Measurements from ENCODE around the gene AVPR2. TPM values are rescaled to one million over a fixed set of nuclear protein-coding genes. Genes with fewer than 3 reads are reported as not detected.

The AVPR2 gene
- polyA plus RNA-seq, 1 donor from 2014 or later, result not detected

DNA sequence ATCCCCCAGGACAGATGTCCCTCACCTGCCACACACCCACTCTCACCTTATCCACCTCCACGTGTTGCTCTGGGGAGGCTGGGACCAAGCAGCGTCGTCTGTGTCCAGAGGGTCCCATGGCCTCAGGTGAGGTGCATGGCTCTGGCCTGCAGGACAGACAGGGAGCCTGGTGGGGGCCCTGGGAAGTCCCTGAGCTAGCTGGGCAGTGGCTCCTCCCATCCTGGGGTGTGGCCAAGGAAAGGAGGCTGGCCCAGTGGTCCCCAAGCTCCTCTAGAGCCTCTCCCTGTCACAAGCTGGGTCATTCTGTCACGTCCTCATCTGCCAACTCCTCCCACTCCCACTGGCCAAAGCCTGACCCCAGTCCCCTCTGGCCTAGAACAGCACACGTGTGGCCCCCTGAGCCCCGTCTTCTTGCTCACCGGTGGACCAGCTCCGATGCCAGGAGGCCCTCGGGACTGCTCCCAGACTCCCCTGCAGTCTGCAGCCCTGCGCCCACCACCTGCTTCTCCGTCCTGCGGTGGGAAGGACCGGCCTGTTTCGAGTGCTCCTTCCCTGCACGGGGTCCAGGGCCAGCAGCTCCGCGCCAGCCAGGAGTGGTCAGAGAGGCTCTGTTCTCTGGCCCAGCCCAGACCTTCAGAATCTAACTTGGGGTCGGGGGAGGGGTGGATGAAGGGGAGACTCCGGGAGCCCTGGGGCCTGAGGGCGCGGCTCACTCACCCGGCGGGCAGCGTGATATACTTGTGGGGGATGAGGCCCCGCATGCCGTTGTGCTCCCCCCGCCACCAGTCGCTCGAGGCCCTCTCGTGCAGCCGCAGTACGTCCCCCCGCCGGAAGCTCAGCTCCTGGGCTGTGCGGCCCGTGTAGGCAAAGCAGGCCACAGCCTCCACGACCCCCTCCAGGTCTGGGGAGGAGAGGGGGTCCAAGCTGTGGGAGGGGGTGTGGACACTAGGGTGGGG, 4.8 kb downstream of the AVPR2 start:
- Mint-ChIP-seq H3K4me3 (no peak overlapping the region), H3K27me3 (no peaks in the 10 kb centered on the region), H3K27ac (peak overlapping the region in 2 of 3 donors; percentile 28 to 88), H3K36me3 (peaks cover 2% of the 10 kb centered on the region), H3K9me3 (no peaks in the 10 kb centered on the region), H3K4me1 (peaks cover 0 to 5% (median 4%) of the 10 kb centered on the region in 3 donors)

- peaks cover 2% of the 10 kb centered on the region for H3K36me3 Mint-ChIP-seq
- no peaks in the 10 kb centered on the region for H3K27me3 Mint-ChIP-seq
Observed at GRCh38 chrX:153909980-153910360, 5.5 kb downstream of the AVPR2 start.

GRCh38 chrX:153910446-153910845, 6.0 kb downstream of the AVPR2 start:
- Mint-ChIP-seq H3K27me3 (no peaks in the 10 kb centered on the region), H3K9me3 (no peaks in the 10 kb centered on the region), H3K27ac (no peak overlapping the region), H3K4me3 (no peak overlapping the region), H3K4me1 (peaks cover 0 to 2% (median 2%) of the 10 kb centered on the region in 3 donors), H3K36me3 (peaks cover 2% of the 10 kb centered on the region)

More at GRCh38 chrX:153909980-153910360, 5.5 kb downstream of the AVPR2 start:
- peaks cover 0 to 2% (median 2%) of the 10 kb centered on the region in 3 donors for H3K4me1 Mint-ChIP-seq
- no peaks in the 10 kb centered on the region for H3K9me3 Mint-ChIP-seq
- no peak overlapping the region for H3K27ac Mint-ChIP-seq
- H3K4me3 Mint-ChIP-seq, result no peak overlapping the region

GRCh38 chrX:153911798-153912197, 7.3 kb downstream of the AVPR2 start:
- no peak overlapping the region for H3K27ac Mint-ChIP-seq
- peaks cover 2% of the 10 kb centered on the region for H3K36me3 Mint-ChIP-seq
- no peaks in the 10 kb centered on the region for H3K4me1 Mint-ChIP-seq
- peaks cover 2% of the 10 kb centered on the region for H3K27me3 Mint-ChIP-seq
- H3K4me3 Mint-ChIP-seq, result no peak overlapping the region
- H3K9me3 Mint-ChIP-seq, result no peaks in the 10 kb centered on the region

DNA sequence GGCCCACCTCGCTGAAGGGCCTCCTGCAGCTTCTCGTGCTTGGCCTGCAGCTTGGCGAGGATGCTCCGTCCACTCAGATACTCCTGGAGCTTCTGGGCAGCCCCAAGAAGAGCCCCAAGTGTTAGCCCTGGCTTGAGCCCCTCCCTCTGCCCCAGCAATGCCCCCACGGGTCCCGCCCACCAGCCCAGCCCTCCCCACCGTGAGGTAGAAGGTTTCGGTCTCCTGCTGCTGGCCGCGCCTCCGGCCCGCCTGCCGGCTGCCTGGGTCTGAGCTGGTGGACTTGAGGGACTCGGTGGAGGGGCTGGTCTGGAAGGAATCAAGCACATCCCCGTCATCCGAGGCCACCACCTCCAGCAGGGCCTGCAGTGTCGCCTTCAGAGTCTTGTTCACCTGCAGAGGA, 8.7 kb downstream of the AVPR2 start:
- no peak overlapping the region for H3K4me3 Mint-ChIP-seq
- peaks cover 2% of the 10 kb centered on the region for H3K27me3 Mint-ChIP-seq
- H3K9me3 Mint-ChIP-seq, result no peaks in the 10 kb centered on the region
- H3K4me1 Mint-ChIP-seq, result no peaks in the 10 kb centered on the region
- peaks cover 2% of the 10 kb centered on the region for H3K36me3 Mint-ChIP-seq
- H3K27ac Mint-ChIP-seq, result no peak overlapping the region

GRCh38 chrX:153913701-153914100, 9.2 kb downstream of the AVPR2 start:
- Mint-ChIP-seq H3K9me3 (no peaks in the 10 kb centered on the region), H3K36me3 (peaks cover 2% of the 10 kb centered on the region), H3K4me1 (no peaks in the 10 kb centered on the region), H3K27ac (no peak overlapping the region), H3K27me3 (peaks cover 2% of the 10 kb centered on the region), H3K4me3 (no peak overlapping the region)

- Mint-ChIP-seq H3K9me3 (no peaks in the 10 kb centered on the region), H3K4me3 (no peak overlapping the region), H3K36me3 (peaks cover 2% of the 10 kb centered on the region), H3K27ac (no peak overlapping the region), H3K27me3 (peaks cover 4% of the 10 kb centered on the region), H3K4me1 (peaks cover 0 to 4% (median 4%) of the 10 kb centered on the region in 3 donors)
Observed at GRCh38 chrX:153917869-153918268, 13.4 kb downstream of the AVPR2 start.

DNA sequence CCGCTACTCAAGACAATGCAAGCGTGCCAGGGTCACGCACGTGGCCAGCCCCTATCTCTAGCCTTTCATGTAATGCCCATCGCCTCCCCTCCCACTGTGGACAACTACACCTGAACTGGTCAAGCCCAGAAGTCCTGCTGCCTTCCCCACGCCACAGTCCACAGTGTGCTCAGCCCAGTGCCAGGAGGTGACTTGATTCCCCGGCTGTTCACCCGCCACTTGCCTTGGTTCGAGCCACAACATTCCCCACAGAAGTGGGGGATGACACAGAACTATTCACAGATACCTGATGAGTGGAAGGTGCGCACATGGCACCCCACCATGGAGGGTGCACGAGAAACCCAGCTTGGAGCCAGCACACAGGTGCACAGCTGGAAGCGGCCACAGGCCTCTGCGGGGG, 14.8 kb downstream of the AVPR2 start:
- Mint-ChIP-seq H3K4me3 (no peak overlapping the region), H3K27ac (peak overlapping the region in 1 of 3 donors; percentile 23), H3K4me1 (peaks cover 6 to 11% (median 9%) of the 10 kb centered on the region in 3 donors), H3K27me3 (peaks cover 5% of the 10 kb centered on the region), H3K36me3 (peaks cover 2% of the 10 kb centered on the region), H3K9me3 (no peaks in the 10 kb centered on the region)

- Mint-ChIP-seq H3K9me3 (no peaks in the 10 kb centered on the region), H3K27me3 (peaks cover 6% of the 10 kb centered on the region), H3K27ac (no peak overlapping the region), H3K4me3 (no peak overlapping the region), H3K36me3 (peaks cover 2% of the 10 kb centered on the region), H3K4me1 (peaks cover 17 to 23% (median 21%) of the 10 kb centered on the region in 3 donors)
Observed at GRCh38 chrX:153920546-153920945, 16.1 kb downstream of the AVPR2 start.

DNA sequence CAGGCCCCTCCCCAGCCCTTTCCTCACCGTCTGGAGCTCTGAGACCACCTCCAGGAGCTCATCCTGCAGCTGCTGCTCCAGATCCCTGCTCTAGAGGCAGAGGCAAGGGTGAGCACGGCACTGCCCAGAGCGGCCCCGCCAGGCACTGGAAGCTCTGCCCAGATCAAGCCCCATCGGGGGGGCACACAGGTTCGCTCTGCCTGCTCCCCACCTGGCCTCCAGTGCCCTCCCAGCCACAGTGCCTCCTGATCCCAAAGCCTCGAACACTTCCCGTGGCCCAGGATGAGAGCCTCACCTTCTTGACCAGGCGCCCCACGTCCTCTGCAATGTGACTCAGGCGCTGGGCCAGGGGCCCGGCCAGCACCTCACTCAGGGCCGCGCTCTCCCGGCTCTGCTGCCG, 16.6 kb downstream of the AVPR2 start:
- peaks cover 18 to 24% (median 23%) of the 10 kb centered on the region in 3 donors for H3K4me1 Mint-ChIP-seq
- H3K36me3 Mint-ChIP-seq, result peaks cover 2% of the 10 kb centered on the region
- no peaks in the 10 kb centered on the region for H3K9me3 Mint-ChIP-seq
- no peak overlapping the region for H3K4me3 Mint-ChIP-seq
- H3K27me3 Mint-ChIP-seq, result peaks cover 6% of the 10 kb centered on the region
- no peak overlapping the region for H3K27ac Mint-ChIP-seq

GRCh38 chrX:153921511-153922446, 17.3 kb downstream of the AVPR2 start:
- H3K27ac Mint-ChIP-seq, result no peak overlapping the region
- no peaks in the 10 kb centered on the region for H3K9me3 Mint-ChIP-seq
- H3K36me3 Mint-ChIP-seq, result peaks cover 2% of the 10 kb centered on the region
- peaks cover 4% of the 10 kb centered on the region for H3K27me3 Mint-ChIP-seq
- peak overlapping the region in 2 of 4 donors; percentile 64 to 82 for H3K4me3 Mint-ChIP-seq
- H3K4me1 Mint-ChIP-seq, result peaks cover 20 to 25% (median 23%) of the 10 kb centered on the region in 3 donors

DNA sequence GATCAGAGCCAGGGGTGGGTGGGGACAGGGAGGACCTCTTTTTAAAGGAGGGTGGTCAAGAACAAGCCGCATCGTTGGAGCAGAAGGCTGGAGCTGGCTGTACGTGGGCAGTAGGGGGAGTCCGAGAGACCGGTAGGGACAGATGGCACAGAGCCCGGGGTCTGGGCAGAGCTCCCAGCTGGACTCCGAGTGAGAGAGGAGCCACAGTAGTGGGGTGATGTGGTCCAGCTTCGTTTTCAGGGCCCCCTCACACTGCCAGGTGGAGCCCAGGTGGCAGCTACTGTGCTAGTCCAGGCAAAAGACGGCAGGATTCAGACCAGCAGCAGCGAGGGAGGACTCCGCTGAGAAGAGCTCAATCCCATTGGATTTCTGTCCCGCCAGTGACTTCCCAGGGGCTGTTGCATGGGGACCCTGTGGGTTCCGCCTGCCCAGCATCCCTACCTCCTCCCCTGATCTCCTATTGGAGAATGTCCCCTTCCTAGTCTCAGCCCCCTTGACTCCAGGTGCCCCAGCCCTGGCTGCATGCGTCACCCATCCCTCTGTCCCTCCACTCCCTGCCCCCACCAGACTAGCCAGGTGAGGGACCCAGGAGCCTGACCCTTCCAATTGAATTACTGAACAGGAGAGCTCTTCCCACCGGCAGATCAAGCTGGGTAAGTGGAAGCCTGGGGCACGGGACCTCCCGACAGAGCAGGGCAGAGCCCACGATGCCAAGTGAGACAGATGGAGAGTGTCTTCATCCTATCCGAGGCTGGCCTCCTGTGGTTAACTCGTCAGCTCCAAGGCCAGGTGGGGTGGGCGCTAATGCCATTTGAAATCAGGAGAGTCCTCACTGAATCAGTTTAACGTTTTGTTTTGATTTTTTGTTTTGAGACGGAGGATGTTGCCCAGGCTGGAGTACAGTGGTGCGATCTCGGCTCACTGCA, 18.7 kb downstream of the AVPR2 start:
- H3K4me1 Mint-ChIP-seq, result peaks cover 24 to 29% (median 28%) of the 10 kb centered on the region in 3 donors
- H3K36me3 Mint-ChIP-seq, result peaks cover 2% of the 10 kb centered on the region
- no peaks in the 10 kb centered on the region for H3K9me3 Mint-ChIP-seq
- peak overlapping the region; percentile 97 to 99 (median 98) for H3K27ac Mint-ChIP-seq
- peak overlapping the region; percentile 89 to 95 (median 94) for H3K4me3 Mint-ChIP-seq
- H3K27me3 Mint-ChIP-seq, result peaks cover 4% of the 10 kb centered on the region

DNA sequence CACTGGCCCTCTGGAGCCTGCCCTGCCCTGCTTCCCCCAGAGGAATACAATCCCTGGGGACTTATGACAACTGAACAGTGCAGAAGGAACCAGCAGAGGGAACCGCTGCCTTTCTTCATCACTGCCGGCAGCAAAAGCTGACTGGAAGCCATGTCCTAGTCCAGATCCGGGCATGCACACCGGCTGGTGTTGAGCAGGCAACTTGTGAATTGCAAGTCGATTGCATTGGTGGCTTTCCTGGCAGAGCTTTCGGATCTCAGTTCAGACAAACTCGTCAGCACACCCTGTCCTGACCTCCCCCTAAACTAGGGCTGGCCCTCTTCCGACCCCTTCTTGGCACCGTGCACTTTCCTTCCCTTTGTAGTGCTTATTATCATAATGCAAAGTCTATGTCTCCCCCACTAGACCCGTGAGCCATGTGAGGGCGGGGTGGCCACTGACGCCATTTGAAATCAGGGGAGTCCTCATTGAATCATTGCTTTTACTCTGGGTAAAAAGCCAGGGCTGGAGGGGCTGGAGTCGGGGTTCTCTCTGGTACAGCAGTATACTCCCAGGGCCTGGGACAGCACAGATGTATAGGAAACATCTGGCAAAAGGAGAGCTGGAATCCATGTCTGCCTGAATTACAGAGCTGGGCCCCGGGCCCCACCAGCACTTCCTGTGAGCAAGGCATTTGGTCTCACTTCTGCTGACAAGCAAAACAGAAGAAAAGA, 19.8 kb downstream of the AVPR2 start:
- H3K27ac Mint-ChIP-seq, result peak overlapping the region; percentile 97 to 99 (median 98)
- peaks cover 29 to 36% (median 34%) of the 10 kb centered on the region in 3 donors for H3K4me1 Mint-ChIP-seq
- no peaks in the 10 kb centered on the region for H3K36me3 Mint-ChIP-seq
- no peaks in the 10 kb centered on the region for H3K9me3 Mint-ChIP-seq
- H3K4me3 Mint-ChIP-seq, result peak overlapping the region; percentile 93 to 95 (median 94)
- peaks cover 4% of the 10 kb centered on the region for H3K27me3 Mint-ChIP-seq
